Fibroblast of upper back skin (primary cell): ENCODE data around the gene BIRC5.
A peak's percentile ranks its signal among the peaks of the same experiment; 100 is the strongest.
"Not testable (repeated sequence)": the region's sequence is repeated elsewhere in the genome, so short reads cannot be mapped to it uniquely, and the experiment has no call there.

Experiments
- DNase-seq: peaks from one replicate; pipeline ENCODE4 v3.0.0-alpha.2; 2013

Gene BIRC5

GRCh38 chr17:78241277-78242023 is 27.4 kb downstream of the BIRC5 start:
- DNase-seq = peak; percentile 35

GRCh38 chr17:78242024-78242742 is 28.1 kb downstream of the BIRC5 start:
- peak; percentile 26 for DNase-seq

GRCh38 chr17:78247304-78247703 is 33.3 kb downstream of the BIRC5 start:
- no peak for DNase-seq

GRCh38 chr17:78248051-78248914 is 34.2 kb downstream of the BIRC5 start:
- DNase-seq = no peak

GRCh38 chr17:78249074-78249817 is 35.2 kb downstream of the BIRC5 start:
- no peak for DNase-seq

GRCh38 chr17:78249818-78250806 is 36.1 kb downstream of the BIRC5 start:
- no peak for DNase-seq

- peak; percentile 80 for DNase-seq
Observed at GRCh38 chr17:78250891-78251772, 37.1 kb downstream of the BIRC5 start.

- no peak for DNase-seq
Observed at GRCh38 chr17:78251773-78252103, 37.7 kb downstream of the BIRC5 start.

- no peak for DNase-seq
Observed at GRCh38 chr17:78252111-78252634, 38.1 kb downstream of the BIRC5 start.

- DNase-seq = no peak
Observed at GRCh38 chr17:78252701-78253635, 38.9 kb downstream of the BIRC5 start.

GRCh38 chr17:78253636-78253945 is 39.5 kb downstream of the BIRC5 start:
- not testable (repeated sequence) for DNase-seq

GRCh38 chr17:78253946-78254672 is 40.1 kb downstream of the BIRC5 start:
- peak; percentile 81 for DNase-seq

GRCh38 chr17:78255029-78255656 is 41.1 kb downstream of the BIRC5 start:
- no peak for DNase-seq

- no peak for DNase-seq
Observed at GRCh38 chr17:78255953-78256706, 42.1 kb downstream of the BIRC5 start.

- no peak for DNase-seq
Observed at GRCh38 chr17:78256707-78257591, 42.9 kb downstream of the BIRC5 start.

GRCh38 chr17:78257810-78258322 is 43.8 kb downstream of the BIRC5 start:
- DNase-seq = no peak
